GM12878 (cell line): ENCODE data around the gene METTL3. TPM values are rescaled to one million over a fixed set of nuclear protein-coding genes. Genes with fewer than 3 reads are reported as not detected.
"Not testable (repeated sequence)": the region's sequence is repeated elsewhere in the genome, so short reads cannot be mapped to it uniquely, and the experiment has no call there.

Source experiments
- ATAC-seq: fragments of 200-7000 bp; cut with Tn5 transposase; 3 replicates; pipeline ENCODE4 v1.9.1; 2020; ENCODE audit warnings: mild to moderate bottlenecking, moderate library complexity
- BruUV-seq: library from RNA; stranded (reverse); fragments of 400-500 nt; replicated peaks from 2 replicates; lab custom pipeline; 2021; lab: Mats Ljungman, UMichigan
- CTCF ChIA-PET: fragments of 300-600 bp; sonication (Branson Sonifier 250); formaldehyde crosslinking; extraction: SDS; loops from one replicate; lab custom pipeline; 2021; ENCODE audit warnings: inconsistent platforms; lab: Yijun Ruan, JAX
- POLR2A ChIA-PET: fragments of 350-600 bp; formaldehyde crosslinking; extraction: SDS; loops from one replicate; lab custom pipeline; 2021; ENCODE audit warnings: inconsistent platforms; lab: Charles Lee
- RAD21 ChIA-PET: fragments of 300-600 bp; sonication (Branson Sonifier 250); formaldehyde crosslinking; loops from one replicate; lab custom pipeline; 2023; ENCODE audit warnings: antibody characterized with exemption; ENCODE audit not compliant: unreplicated experiment; lab: Charles Lee
- SMC1A ChIA-PET: fragments of 300-600 bp; sonication (Branson Sonifier 250); formaldehyde crosslinking; loops from one replicate; lab custom pipeline; 2023; ENCODE audit not compliant: unreplicated experiment, uncharacterized antibody; lab: Charles Lee
- DNase-seq: peaks from one replicate; pipeline ENCODE4 v3.0.0-alpha.2; 2011; ENCODE audit warnings: low read depth, low spot score
- FAIRE-seq: peaks from 3 replicates; lab custom pipeline; 2011; peaks lifted over from hg19 to GRCh38; lab: Jason Lieb, UNC
- H2AFZ ChIP-seq: 2 replicates; pipeline ENCODE4 v1.6.0; 2011; ENCODE audit warnings: low read depth, low read length, control low read depth; ENCODE audit not compliant: control insufficient read depth
- H3K27ac ChIP-seq: 2 replicates; pipeline ENCODE4 v1.5.1; 2011; ENCODE audit warnings: control low read depth; ENCODE audit not compliant: control insufficient read depth, insufficient read depth
- H3K27me3 ChIP-seq, 2 experiments: replicated peaks in 1 of 2; 2 replicates each; pipeline versions ENCODE4 v1.6.0 to v1.6.1; 2011; ENCODE audit warnings: low read length in 1 of 2; ENCODE audit not compliant: control insufficient read depth in 2 of 2, insufficient read depth in 2 of 2
- H3K36me3 ChIP-seq, 2 experiments: 2 replicates each; pipeline ENCODE4 v1.5.1; 2011; ENCODE audit warnings: low read length in 1 of 2; ENCODE audit not compliant: control insufficient read depth in 2 of 2, insufficient read depth in 2 of 2
- H3K4me1 ChIP-seq: 2 replicates; pipeline ENCODE4 v1.6.1; 2011; ENCODE audit warnings: mild to moderate bottlenecking, low read length, moderate library complexity, mixed read lengths; ENCODE audit not compliant: control insufficient read depth, insufficient read depth
- H3K4me2 ChIP-seq: 2 replicates; pipeline ENCODE4 v1.6.0; 2011; ENCODE audit warnings: control low read depth; ENCODE audit not compliant: control insufficient read depth, insufficient read depth
- H3K4me3 ChIP-seq: fragments of 200-600 bp; sonication (generic); 2 replicates; pipeline ENCODE4 v1.5.1; 2016
- H3K79me2 ChIP-seq: 2 replicates; pipeline ENCODE4 v1.6.0; 2011; ENCODE audit warnings: low read length; ENCODE audit not compliant: control insufficient read depth, insufficient read depth
- H3K9ac ChIP-seq: 2 replicates; pipeline ENCODE4 v1.8.0; 2011; ENCODE audit warnings: low read length, control low read depth, mixed read lengths; ENCODE audit not compliant: control insufficient read depth, insufficient read depth
- H3K9me3 ChIP-seq: replicated peaks from 3 replicates; pipeline ENCODE4 v1.5.1; 2011; ENCODE audit warnings: mild to moderate bottlenecking, low read length; ENCODE audit not compliant: control insufficient read depth, insufficient read depth
- H4K20me1 ChIP-seq: 2 replicates; pipeline ENCODE4 v1.6.0; 2011; ENCODE audit not compliant: control insufficient read depth, insufficient read depth
- ATF7 ChIP-seq: fragments of 450-650 bp; IDR thresholded peaks from 2 replicates; pipeline ENCODE4 v1.6.1; 2016; ENCODE audit warnings: low read depth, mild to moderate bottlenecking
- DPF2 ChIP-seq: fragments of 450-650 bp; IDR thresholded peaks from 2 replicates; pipeline ENCODE4 v1.6.1; 2017; ENCODE audit warnings: mild to moderate bottlenecking
- ELK1 ChIP-seq: IDR thresholded peaks from 2 replicates; pipeline ENCODE4 v1.6.1; 2012; ENCODE audit warnings: low read depth, low read length, improper control_type of control experiment
- EZH2 ChIP-seq: IDR thresholded peaks from 2 replicates; pipeline ENCODE4 v1.6.1; 2012; ENCODE audit warnings: low read depth, mild to moderate bottlenecking, control low read depth, inconsistent platforms, low read length, borderline replicate concordance; ENCODE audit not compliant: control insufficient read depth
- KLF5 ChIP-seq: fragments of 450-650 bp; IDR thresholded peaks from 2 replicates; pipeline ENCODE4 v1.6.1; 2014; ENCODE audit warnings: mild to moderate bottlenecking; ENCODE audit not compliant: partially characterized antibody
- LARP7 ChIP-seq: fragments of 450-650 bp; IDR thresholded peaks from 2 replicates; pipeline ENCODE4 v1.6.1; 2017; ENCODE audit warnings: mild to moderate bottlenecking
- RB1 ChIP-seq: fragments of 450-650 bp; formaldehyde crosslinking; IDR thresholded peaks from 2 replicates; pipeline ENCODE4 v1.6.1; 2017; ENCODE audit warnings: mild to moderate bottlenecking, borderline replicate concordance
- RELA ChIP-seq: fragments of 450-650 bp; IDR thresholded peaks from 2 replicates; pipeline ENCODE4 v1.8.0; 2014; ENCODE audit warnings: borderline replicate concordance; ENCODE audit not compliant: partially characterized antibody
- SREBF1 ChIP-seq: IDR thresholded peaks from 2 replicates; pipeline ENCODE4 v1.6.1; 2012; ENCODE audit warnings: mild to moderate bottlenecking, low read length
- TCF3 ChIP-seq: IDR thresholded peaks from 2 replicates; pipeline ENCODE4 v1.6.1; 2012; ENCODE audit warnings: low read depth, mild to moderate bottlenecking, low read length, borderline replicate concordance; ENCODE audit not compliant: insufficient read depth
- ZBTB33 ChIP-seq: fragments of 450-650 bp; IDR thresholded peaks from 2 replicates; pipeline ENCODE4 v1.6.1; 2017; ENCODE audit warnings: mild to moderate bottlenecking
- WGBS: methylation state at CpG from one replicate; pipeline ENCODE4 v1.1.6; 2016; ENCODE audit warnings: low lambda C conversion rate; ENCODE audit not compliant: insufficient replicate concordance, insufficient coverage; ENCODE audit errors: missing lambda C conversion rate; 5-methylcytosine and 5-hydroxymethylcytosine counted together
- in situ Hi-C: fragments of 300-500 bp; cut with MboI; formaldehyde crosslinking; loops from 9 replicates; pipeline ENCODE4 v1.14.3; 2018; ENCODE audit warnings: mixed read lengths
- intact Hi-C: fragments of 100-400 bp; cut with micrococcal nuclease; formaldehyde crosslinking; loops from one replicate; pipeline ENCODE4 v1.14.2; 2022; ENCODE audit not compliant: unreplicated experiment
- polyA plus RNA-seq, 11 experiments: library from polyadenylated mRNA; depleted of rRNA in 4 of 11; unstranded in 6 of 11; stranded (reverse) in 5 of 11; fragments of >200 nt; fragmentation: Nextera tagmentation in 4 of 11; fragmentation: Illumina TruSeq in 1 of 11; extraction: Ambion mirVana in 4 of 11; extraction: Trizol in 1 of 11; gene quantifications; 1 replicate in 1 of 11; 2 replicates in 10 of 11; pipeline versions ENCODE4 v1.2.1 to v1.2.3, GENCODE V29; 2011 to 2016; ENCODE audit warnings: inconsistent platforms in 2 of 11, missing spikeins in 2 of 11, low read depth in 1 of 11
- total RNA-seq, 4 experiments: library from RNA; depleted of rRNA in 3 of 4; stranded (reverse); fragments of >200 nt in 3 of 4; fragmentation: Illumina TruSeq in 1 of 4; extraction: Trizol in 1 of 4; gene quantifications; 2 replicates each; pipeline versions ENCODE4 v1.2.1 to v1.2.3, GENCODE V29; 2013 to 2021

Gene METTL3
- total and polyA plus RNA-seq, 10 of the 15 experiments (the other 5 are each of a cell fraction or from before 2014, with no cell fraction given), result 32.8 to 165 (median 65.5) TPM

GRCh38 chr14:21553266-21553665 lies 42.1 kb upstream of the METTL3 start:
- Histone ChIP-seq H3K9me3 (no peaks in the 10 kb centered on the region), H3K4me3 (no peak overlapping the region), H3K4me1 (no peaks in the 10 kb centered on the region), H3K9ac (no peak overlapping the region), H3K4me2 (no peak overlapping the region), H4K20me1 (no peaks in the 10 kb centered on the region), H3K36me3 (no peaks in the 10 kb centered on the region), H2AFZ (no peak overlapping the region), H3K27me3 (no peaks in the 10 kb centered on the region), H3K79me2 (no peaks in the 10 kb centered on the region), H3K27ac (no peak overlapping the region)
- ChIA-PET RAD21 (no interaction called here), SMC1A (interaction anchor here (7.1 kb wide), 1 partner anchor 55 kb away, joined by 133 read pairs; no protein-coding TSS in a partner anchor), CTCF (interaction anchor here (1.0 to 9.5 kb wide), 2 partner anchors 22 to 53 kb away, joined by 3 to 207 read pairs; no protein-coding TSS in a partner anchor), POLR2A (interaction anchor here (0.6 kb wide), 1 partner anchor 43 kb away, joined by 3 read pairs; no protein-coding TSS in a partner anchor)
- ATAC-seq, result no peak
- 47% methylated on average over 3 of the region's 3 CpGs for WGBS
- no peak for FAIRE-seq
- in situ Hi-C loops, result no loop called here
- BruUV-seq, result no TSS peak
- TF ChIP-seq RB1 (no peak), EZH2 (no peak), RELA (no peak), ELK1 (no peak), TCF3 (no peak), ATF7 (no peak), DPF2 (no peak), KLF5 (no peak), SREBF1 (no peak), LARP7 (no peak), ZBTB33 (no peak)
- intact Hi-C loops, result no loop called here
- no peak for DNase-seq

- H3K9ac ChIP-seq, RAD21 ChIA-PET, FAIRE-seq, H4K20me1 ChIP-seq, H3K4me2 ChIP-seq, ATAC-seq, H3K27me3 ChIP-seq, H2AFZ ChIP-seq, DNase-seq, H3K9me3 ChIP-seq, H3K79me2 ChIP-seq, H3K4me3 ChIP-seq, H3K36me3 ChIP-seq, H3K4me1 ChIP-seq, SMC1A ChIA-PET, H3K27ac ChIP-seq, intact Hi-C loops, BruUV-seq, in situ Hi-C loops, CTCF ChIA-PET: not testable (repeated sequence)
- 69% methylated on average over 7 of the region's 7 CpGs for WGBS
- POLR2A ChIA-PET, result interaction anchor here (0.6 kb wide), 2 partner anchors 10 to 130 kb away, joined by 3 read pairs; no protein-coding TSS in a partner anchor
Measured at GRCh38 chr14:21544588-21544987, 33.4 kb upstream of the METTL3 start.
